GM13976 (cell line): ENCODE measurements around the gene CWC22.

ENCODE experiments used
- DNase-seq: peaks from one replicate; pipeline ENCODE4 v3.0.0; 2012; ENCODE audit warnings: low spot score
- in situ Hi-C: fragments of 300-500 bp; cut with MboI; formaldehyde crosslinking; loops from one replicate; pipeline ENCODE4 v1.12.0; 2022; ENCODE audit warnings: low sequenced_read_pairs, mixed read lengths, inconsistent platforms; ENCODE audit not compliant: unreplicated experiment
- TF ChIP-seq, protein P1 (sequence below): IDR thresholded peaks from 2 replicates; pipeline ENCODE4 v1.5.1; 2012; ENCODE audit warnings: borderline replicate concordance, mild to moderate bottlenecking; ENCODE audit not compliant: insufficient read depth; ENCODE audit errors: extremely low read depth, missing control alignments, control extremely low read depth

Gene CWC22

DNA sequence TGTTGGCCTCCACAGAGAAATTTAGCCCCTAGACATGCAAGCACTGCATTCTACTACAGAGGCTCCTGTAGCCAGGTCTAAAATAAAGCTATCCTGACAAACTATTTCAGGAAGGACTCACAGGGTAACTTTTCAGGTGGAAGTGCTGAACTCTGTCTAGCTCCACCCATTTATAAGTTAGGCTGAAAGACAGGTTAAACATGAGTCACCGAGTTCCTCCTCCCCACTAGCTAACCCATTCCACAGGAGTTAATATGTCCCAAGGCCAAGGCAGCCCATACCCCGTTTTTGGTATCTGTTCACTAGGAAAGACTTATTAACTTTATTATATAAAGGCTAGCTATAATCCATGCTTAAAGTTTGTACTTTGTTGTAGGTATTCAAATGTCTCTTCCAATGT lies 3.5 kb downstream of the CWC22 start:
- no peak for DNase-seq

DNA sequence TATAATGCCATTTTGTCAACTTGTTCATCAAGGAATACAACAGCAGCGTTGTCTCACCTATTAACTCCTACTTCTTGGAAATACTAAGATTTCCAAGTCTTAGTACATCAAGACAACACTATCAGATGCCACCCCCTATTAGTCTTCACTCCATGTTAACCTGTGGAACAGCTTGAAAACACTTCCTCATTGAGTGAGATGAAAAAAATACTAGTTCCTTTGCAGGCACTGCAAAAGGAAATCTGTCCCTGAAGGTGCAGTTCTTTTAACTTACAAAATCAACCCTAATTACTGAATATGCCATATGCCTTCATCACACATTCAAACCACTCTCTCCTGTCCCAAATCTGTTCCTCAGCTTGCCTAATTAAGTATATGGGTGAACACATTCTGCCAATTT lies 4.0 kb downstream of the CWC22 start:
- no peak for DNase-seq
- TF ChIP-seq, protein P1, sequence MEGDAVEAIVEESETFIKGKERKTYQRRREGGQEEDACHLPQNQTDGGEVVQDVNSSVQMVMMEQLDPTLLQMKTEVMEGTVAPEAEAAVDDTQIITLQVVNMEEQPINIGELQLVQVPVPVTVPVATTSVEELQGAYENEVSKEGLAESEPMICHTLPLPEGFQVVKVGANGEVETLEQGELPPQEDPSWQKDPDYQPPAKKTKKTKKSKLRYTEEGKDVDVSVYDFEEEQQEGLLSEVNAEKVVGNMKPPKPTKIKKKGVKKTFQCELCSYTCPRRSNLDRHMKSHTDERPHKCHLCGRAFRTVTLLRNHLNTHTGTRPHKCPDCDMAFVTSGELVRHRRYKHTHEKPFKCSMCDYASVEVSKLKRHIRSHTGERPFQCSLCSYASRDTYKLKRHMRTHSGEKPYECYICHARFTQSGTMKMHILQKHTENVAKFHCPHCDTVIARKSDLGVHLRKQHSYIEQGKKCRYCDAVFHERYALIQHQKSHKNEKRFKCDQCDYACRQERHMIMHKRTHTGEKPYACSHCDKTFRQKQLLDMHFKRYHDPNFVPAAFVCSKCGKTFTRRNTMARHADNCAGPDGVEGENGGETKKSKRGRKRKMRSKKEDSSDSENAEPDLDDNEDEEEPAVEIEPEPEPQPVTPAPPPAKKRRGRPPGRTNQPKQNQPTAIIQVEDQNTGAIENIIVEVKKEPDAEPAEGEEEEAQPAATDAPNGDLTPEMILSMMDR, result no peak
- in situ Hi-C loops, result no loop called here

More for the DNA sequence above, 3.5 kb downstream of the CWC22 start:
- TF ChIP-seq, protein P1, result no peak
- in situ Hi-C loops, result no loop called here

DNA sequence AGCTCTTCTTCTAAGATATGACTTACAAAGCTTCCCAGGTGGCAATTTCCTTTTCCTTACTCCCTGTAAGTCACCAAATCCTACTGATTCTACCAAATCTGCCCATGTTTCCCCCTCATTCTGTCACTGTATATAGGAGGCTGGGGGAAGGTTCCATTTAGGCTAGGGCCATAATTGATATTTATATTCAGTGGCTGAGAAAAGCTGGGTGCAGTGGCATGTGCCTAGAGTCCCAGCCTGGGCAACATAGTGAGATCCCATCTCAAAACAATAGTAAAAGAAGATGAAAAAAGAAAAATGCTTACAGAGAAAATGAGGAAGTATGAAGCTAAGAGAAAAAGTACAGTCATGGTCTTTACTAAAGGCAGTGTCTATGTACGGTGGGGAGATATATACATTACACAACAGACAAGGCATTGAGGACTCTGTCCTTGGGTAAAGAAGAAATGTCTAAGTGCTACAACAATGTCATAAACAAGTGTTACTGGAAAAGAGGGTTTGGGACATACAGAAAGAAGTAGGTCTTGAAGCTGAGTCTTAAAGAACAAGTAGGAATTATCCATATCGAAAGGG lies 4.8 kb downstream of the CWC22 start:
- TF ChIP-seq, protein P1, result no peak
- no peak for DNase-seq
- in situ Hi-C loops, result no loop called here

DNA sequence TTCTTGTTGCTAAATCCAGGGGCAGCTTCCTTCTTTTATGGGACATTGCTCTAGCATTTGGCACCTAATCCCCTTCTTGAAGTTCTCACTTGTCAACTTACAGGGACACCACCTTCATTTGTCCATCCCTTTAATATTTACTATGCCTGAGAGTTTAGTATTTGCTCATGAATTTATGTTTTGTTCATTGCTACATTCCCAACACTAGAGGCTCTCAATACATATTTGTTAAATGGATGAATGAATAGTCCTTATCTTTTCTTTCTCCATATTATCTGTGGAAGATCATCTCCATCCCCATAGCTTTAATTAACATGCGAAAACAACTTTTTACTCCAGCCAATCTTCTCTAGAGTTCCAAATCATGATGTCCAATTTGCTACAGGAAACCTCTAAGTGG lies 5.4 kb downstream of the CWC22 start:
- in situ Hi-C loops, result no loop called here
- TF ChIP-seq, protein P1, result no peak
- DNase-seq, result no peak

DNA sequence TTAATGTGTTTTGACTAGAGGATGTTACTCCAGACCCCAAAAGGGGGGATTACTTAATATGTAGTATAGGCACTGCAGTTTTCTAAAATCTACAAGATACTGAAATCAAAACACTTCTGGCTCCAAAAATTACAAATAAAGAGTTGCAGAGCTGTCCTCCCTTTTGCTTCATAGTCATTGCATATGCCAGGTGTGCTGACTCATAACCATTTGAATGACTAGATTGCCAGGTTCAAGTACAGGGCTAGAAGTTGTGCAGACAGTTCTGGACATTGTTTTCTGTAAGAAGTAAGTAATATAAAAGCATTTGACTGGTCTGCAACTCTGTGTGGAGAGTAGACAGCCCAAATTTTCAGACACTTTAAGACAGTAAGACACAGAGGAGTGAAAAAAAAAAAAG lies 6.7 kb downstream of the CWC22 start:
- in situ Hi-C loops, result no loop called here
- DNase-seq, result no peak
- TF ChIP-seq, protein P1, result no peak

DNA sequence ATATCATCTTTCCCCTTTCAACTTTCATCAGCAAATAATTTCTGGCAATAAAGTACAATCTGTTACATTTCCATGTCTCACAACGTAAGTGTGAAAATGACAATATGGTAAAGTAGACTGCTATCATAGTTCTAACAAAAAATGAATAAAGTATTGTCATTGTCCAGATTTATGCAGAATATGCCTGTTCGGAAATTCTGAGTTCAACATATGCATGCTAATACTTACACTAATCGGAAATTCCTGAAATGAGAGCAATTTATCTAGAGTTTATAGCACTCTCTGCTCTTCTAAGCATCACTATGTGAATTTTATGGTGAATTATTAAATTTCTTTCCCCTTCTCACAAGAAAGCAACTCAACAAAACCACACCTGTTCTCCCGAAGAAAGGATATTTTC lies 8.1 kb downstream of the CWC22 start:
- TF ChIP-seq, protein P1, result no peak
- no peak for DNase-seq
- in situ Hi-C loops, result no loop called here
